Activated effector memory CD4-positive, alpha-beta T cell treated with Interleukin-2 at 50 U/mL for 16 hours (primary cell): ENCODE data around the gene SIT1.

Source experiments
- DNase-seq: peaks from one replicate; pipeline ENCODE4 v3.0.0-alpha.2; 2020

Gene SIT1

DNA sequence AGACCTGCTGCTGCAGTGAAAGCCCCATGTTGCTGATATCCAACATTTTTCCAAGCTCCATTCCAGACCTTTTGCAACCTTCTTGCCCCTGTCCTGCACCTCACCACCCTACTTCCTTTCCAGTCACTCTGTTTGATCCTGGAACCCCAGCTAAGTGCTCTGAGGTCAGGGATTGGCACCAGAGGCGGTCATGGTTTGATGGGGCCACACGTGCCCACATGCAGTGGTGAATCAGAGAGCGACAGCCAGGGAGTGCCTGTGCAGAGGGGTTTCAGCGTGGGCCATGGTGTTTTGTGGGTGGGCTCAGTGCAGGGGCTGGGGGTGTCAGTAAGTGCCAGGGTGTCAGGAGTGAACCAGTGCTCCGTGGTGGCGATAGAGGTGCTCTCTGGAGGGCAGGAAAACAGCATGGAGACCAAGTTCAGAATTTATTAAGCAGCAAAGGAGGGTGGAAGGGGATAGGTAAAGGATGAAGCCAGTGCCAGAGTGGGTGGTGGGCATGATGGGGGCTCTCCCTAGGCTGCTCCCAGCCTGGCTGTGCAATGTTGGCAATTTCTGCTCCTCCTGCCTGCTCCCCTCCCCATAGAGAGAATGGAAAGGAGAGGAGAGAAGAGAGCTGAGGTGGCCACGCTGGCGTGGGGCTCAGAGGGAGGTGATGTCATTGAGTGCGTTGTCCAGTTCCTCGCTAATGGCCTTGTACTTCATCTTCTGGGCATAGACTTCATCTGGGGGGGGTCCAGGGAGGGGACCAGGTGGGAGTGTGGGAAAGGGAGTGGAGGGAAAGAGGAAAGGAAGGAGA lies 32.0 kb upstream of the SIT1 start:
- no peak for DNase-seq

DNA sequence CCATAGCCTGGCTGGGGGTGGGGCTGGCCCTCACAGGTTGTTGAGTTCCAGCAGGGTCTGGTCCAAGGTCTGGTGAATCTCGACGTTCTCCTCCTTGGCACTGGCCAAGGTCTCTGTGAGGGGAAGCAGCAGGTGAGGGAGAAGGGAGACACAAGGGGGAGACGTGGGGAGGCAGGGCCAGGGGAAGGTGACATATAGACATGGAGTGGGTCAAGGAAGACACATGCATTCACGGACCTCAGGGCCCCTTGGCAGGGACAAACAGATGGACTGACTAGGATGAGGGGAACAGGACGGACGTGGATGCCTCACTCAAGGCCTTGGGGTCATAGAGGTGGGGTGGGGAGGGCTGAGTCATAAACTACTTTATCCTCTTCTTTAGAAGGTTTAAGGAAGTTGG lies 31.3 kb upstream of the SIT1 start:
- DNase-seq = no peak

DNA sequence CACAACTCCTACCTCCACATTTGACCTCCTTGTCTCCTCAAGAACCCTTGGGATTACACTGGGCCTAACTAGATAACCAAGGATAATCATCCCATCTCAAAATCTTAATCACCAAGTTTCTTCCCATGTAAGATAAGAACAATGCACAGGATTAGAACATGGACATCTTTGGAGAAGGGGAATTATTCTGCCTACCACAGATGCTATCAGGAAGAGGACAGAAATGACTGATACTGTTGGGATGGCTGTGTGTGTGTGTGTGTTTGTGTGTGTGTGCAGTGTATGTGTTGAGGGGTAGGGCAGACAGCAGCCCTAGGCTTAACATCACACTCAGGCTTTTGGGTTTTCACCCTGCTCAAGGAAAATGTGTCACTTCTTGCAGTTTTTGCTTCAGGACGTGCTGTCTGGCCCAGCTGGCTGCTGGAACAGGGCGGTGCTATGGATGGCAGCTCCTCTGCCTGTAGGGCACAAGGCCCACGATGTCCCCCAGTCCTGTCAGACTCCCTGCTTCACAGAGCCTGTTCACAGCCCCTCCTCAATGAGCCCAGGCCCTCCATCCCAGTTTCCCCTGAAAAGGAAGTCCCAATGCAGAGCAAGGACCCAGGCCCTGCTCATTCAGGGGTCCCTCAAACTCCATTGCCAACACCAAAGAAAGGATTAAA lies 30.7 kb upstream of the SIT1 start:
- no peak for DNase-seq

DNA sequence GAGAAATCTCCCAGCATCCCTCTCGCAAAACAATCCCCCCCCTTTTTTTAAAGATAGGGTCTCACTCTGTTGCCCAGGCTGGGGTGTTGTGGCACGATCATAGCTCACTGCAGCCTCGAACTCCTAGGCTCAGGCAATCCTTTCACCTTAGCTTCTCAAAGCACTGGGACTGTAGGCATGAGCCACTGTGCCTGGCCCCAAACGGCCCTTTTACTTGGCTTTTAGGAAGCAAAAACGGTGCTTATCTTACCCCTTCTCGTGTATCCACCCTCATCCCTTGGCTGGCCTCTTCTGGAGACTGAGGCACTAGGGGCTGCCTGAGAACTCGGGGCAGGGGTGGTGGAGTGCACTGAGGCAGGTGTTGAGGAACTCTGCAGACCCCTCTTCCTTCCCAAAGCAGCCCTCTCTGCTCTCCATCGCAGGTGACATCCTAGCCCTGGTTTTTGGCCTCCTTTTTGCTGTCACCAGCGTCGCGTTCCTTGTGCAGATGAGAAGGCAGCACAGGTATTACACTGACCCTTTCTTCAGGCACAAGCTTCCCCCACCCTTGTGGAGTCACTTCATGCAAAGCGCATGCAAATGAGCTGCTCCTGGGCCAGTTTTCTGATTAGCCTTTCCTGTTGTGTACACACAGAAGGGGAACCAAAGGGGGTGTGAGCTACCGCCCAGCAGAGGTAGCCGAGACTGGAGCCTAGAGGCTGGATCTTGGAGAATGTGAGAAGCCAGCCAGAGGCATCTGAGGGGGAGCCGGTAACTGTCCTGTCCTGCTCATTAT lies 29.8 kb upstream of the SIT1 start:
- no peak for DNase-seq

DNA sequence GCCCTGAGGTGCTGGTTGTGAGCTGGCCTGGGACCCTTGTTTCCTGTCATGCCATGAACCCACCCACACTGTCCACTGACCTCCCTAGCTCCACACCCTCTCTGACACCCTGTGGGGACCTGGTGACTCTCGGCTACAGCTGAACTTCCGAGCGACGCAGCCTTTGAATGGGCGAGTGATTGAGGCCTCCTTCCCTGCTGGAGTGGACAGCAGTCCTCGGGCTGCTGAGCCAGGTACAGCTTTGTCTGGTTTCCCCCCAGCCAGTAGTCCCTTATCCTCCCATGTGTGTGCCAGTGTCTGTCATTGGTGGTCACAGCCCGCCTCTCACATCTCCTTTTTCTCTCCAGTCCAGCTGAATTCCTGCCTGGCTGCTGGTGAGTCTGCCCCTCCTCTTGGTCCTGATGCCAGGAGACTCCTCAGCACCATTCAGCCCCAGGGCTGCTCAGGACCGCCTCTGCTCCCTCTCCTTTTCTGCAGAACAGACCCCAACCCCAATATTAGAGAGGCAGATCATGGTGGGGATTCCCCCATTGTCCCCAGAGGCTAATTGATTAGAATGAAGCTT lies 29.1 kb upstream of the SIT1 start:
- no peak for DNase-seq

DNA sequence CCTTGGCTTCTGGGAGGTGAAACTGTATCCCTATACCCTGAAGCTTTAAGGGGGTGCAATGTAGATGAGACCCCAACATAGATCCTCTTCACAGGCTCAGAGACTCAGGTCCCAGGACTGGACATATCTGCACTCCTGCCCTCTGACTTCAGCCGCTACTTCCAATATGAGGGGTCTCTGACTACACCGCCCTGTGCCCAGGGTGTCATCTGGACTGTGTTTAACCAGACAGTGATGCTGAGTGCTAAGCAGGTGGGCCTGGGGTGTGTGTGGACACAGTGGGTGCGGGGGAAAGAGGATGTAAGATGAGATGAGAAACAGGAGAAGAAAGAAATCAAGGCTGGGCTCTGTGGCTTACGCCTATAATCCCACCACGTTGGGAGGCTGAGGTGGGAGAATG lies 28.4 kb upstream of the SIT1 start:
- no peak for DNase-seq

DNA sequence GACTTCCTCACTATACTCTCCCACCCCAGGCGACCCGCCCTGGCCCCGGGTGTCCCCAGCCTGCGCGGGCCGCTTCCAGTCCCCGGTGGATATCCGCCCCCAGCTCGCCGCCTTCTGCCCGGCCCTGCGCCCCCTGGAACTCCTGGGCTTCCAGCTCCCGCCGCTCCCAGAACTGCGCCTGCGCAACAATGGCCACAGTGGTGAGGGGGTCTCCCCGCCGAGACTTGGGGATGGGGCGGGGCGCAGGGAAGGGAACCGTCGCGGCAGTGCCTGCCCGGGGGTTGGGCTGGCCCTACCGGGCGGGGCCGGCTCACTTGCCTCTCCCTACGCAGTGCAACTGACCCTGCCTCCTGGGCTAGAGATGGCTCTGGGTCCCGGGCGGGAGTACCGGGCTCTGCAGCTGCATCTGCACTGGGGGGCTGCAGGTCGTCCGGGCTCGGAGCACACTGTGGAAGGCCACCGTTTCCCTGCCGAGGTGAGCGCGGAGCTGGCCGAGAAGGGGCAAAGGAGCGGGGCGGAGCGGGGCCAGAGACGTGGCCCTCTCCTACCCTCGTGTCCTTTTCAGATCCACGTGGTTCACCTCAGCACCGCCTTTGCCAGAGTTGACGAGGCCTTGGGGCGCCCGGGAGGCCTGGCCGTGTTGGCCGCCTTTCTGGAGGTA lies 25.1 kb upstream of the SIT1 start:
- no peak for DNase-seq

DNA sequence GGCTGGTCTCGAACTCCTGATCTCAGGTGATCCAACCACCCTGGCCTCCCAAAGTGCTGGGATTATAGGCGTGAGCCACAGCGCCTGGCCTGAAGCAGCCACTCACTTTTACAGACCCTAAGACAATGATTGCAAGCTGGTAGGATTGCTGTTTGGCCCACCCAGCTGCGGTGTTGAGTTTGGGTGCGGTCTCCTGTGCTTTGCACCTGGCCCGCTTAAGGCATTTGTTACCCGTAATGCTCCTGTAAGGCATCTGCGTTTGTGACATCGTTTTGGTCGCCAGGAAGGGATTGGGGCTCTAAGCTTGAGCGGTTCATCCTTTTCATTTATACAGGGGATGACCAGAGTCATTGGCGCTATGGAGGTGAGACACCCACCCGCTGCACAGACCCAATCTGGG lies 24.5 kb upstream of the SIT1 start:
- no peak for DNase-seq

DNA sequence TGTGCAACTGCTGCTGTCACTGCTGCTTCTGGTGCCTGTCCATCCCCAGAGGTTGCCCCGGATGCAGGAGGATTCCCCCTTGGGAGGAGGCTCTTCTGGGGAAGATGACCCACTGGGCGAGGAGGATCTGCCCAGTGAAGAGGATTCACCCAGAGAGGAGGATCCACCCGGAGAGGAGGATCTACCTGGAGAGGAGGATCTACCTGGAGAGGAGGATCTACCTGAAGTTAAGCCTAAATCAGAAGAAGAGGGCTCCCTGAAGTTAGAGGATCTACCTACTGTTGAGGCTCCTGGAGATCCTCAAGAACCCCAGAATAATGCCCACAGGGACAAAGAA lies 23.3 kb upstream of the SIT1 start:
- no peak for DNase-seq

DNA sequence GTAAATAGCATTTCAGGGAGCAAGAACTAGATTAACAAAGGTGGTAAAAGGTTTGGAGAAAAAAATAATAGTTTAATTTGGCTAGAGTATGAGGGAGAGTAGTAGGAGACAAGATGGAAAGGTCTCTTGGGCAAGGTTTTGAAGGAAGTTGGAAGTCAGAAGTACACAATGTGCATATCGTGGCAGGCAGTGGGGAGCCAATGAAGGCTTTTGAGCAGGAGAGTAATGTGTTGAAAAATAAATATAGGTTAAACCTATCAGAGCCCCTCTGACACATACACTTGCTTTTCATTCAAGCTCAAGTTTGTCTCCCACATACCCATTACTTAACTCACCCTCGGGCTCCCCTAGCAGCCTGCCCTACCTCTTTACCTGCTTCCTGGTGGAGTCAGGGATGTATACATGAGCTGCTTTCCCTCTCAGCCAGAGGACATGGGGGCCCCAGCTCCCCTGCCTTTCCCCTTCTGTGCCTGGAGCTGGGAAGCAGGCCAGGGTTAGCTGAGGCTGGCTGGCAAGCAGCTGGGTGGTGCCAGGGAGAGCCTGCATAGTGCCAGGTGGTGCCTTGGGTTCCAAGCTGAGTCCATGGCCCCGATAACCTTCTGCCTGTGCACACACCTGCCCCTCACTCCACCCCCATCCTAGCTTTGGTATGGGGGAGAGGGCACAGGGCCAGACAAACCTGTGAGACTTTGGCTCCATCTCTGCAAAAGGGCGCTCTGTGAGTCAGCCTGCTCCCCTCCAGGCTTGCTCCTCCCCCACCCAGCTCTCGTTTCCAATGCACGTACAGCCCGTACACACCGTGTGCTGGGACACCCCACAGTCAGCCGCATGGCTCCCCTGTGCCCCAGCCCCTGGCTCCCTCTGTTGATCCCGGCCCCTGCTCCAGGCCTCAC lies 22.6 kb upstream of the SIT1 start, which contains the start of gene CA9:
Gene CA9 (plus strand): TSS at position 797 of the 893 bp plus-strand sequence. CDS start 32 bp downstream, at position 829.
- DNase-seq = no peak

DNA sequence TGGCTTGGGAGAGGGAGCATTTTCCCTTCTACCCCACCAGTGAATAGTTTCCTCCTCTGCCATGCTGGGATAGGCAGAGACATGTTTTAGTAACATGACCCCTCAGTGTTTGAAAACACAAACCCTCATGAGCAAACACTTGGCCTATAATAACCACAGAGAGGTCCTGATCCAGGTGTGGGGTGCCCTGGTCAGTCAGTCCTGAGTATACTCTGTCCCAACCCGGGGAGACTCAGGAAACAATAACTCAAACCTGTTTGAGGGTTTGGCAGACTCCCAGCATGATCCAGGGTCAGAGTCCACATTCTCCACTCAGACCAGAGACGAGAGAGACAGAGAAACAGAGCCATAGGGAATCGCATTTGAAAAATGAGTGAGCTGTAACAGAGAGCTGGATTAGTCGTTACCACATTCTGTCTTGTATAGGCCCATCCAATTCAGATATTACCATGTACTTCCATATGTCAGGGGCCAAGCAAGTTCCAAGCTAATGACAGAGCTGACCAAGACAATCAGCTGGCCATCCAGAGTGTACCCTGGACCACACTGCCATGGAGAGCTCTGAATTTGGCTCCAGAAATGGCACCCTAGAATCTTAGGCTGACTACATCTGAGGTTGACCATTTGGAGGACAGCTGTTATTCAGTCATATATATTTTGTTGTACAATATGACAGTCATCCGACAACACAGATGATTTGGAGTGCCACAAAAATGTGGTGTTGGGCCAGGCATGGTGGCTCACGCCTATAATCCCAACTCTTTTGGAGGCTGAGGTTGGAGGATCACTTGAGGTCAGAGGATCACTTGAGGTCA lies 18.8 kb upstream of the SIT1 start:
- DNase-seq = no peak

DNA sequence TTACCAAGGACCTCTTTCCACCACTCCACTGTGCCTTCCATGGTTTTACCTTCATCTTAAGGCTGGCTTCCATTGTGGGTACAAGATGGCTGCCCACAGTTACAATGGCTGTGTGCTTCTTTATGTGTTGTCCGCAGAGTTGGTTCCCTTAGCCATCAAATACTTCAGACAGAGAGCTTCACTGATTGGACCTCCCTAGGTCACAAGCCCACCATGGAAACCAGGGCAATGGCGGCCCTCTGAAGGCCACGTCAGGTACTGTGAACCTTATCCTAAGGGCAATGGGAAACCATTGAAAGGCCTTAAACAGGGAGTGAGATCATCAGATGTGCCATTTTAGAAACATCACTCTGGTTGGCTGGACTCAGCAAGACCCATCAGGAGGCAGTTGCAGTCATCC lies 17.2 kb upstream of the SIT1 start:
- no peak for DNase-seq

DNA sequence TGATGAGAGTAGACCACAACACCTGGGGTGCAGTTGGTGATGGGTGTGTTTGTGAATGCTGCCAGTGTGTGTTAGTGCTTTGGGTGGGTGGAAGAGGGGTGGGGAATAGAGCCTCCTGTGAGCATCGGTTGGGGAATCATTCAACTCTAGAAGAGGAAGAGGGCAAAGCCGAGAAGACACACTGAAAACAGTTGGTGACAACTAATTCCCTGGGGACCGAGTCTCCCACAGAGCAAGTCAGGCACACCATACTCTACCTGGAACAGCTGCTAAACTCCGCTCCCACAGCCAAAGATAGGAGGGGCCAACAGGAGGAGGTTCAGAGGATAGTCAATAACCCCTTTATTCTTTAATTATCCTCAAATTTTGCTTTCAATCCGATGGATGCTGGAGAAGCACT lies 15.8 kb upstream of the SIT1 start:
- DNase-seq = no peak

DNA sequence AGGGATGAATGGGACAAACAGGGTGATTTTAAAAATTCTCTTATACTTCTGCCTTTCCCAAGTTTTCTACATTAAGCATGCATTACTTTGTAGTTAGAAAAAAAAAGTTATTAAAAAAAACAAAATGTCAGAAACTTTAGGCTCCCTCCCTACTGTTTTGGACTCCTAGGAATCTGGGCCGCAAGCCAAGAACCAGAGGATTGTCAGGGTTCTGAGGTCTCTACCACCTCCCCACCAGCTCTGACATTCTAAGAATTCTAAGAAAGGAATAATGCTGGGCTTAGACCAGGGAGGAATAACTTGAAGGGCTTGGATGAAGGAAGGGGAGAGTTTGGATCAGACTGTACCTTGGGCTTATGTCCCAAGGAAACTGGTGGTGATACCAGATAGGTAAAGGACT lies 15.3 kb upstream of the SIT1 start:
- DNase-seq = no peak

DNA sequence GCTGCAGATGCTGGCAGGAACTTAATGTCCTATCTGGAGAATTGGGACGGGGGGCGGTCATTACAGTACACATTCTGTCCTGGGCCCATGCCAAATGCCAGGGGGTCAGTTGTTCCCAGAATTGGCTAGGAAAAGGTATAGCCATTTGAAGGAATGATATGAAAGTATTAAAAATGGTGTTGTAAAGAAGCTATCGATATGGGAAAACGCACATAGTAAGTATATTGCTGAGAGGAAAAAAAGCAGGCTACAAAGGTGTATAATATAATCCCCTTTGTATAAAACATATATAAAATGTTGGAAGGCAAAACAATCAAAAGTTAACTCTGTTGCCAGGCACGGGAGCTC lies 14.7 kb upstream of the SIT1 start:
- no peak for DNase-seq

DNA sequence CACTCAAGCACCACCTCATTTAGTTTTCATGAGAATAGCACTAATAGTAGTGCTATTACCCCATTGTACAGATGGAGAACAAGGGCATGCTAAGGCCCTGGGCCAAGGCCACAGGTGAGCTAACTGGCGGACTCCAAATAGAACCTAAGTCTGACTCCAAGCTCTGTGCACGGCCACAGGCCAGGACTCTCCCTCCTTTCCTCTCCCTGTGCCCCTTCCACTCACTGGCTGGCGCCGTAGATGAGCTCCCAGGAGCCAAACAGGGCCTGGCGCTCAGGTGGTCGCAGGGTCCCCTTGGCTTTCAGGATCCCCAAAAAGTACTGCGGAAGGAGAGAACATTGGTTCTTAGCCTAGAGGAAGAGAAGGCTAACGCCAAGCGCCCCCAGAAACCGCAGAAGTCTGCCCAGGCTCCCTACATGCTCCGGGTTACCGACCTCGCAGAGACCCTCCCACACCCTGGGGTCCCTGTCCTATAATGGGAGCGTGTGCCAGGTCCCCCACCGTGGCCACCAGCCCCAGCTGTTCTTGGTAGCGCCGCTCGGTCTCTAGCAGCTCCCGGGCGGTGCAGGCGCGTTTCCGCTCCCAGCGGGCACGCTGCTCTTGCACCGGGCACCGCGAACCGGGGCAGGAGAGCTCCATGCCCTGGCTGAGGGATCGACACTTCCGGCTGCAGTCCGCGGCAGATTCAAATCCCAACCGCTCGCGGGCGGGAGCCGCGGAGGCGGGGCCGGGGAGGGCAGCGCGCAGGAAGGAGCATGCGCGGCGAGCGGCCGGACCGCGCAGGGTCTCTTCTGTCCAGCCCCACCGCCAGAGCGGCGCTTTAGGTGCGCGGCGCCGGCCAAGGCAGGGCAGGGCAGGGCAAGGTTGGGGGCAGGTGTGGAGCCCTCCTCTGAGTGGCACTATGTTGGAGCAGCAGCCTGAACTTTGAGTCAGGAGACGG lies 14.1 kb upstream of the SIT1 start, which contains the start of gene ARHGEF39:
Gene ARHGEF39 (minus strand): TSS at position 665 of the 940 bp plus-strand sequence. CDS start 26 bp downstream, at position 639.
- DNase-seq = peak; percentile 61

DNA sequence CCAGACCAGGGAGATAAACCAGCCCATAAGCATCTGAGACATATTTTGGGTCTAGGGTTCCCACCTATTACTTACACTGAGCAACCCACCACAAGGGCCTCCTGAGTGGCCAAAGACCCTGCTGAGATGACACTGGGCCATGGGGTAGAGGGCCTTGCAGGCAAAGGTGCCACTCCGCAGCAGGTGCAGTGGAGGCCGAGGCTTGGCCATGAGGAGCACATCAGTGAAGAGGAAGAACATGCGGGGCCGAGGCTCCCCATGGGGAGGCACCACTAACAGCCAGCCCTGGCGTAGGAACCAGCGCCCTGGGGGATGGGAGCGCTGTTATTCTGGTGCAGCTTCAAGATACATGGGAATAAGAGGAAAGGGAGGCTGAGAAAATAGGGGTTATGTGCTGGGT lies 11.7 kb upstream of the SIT1 start:
- DNase-seq = no peak

DNA sequence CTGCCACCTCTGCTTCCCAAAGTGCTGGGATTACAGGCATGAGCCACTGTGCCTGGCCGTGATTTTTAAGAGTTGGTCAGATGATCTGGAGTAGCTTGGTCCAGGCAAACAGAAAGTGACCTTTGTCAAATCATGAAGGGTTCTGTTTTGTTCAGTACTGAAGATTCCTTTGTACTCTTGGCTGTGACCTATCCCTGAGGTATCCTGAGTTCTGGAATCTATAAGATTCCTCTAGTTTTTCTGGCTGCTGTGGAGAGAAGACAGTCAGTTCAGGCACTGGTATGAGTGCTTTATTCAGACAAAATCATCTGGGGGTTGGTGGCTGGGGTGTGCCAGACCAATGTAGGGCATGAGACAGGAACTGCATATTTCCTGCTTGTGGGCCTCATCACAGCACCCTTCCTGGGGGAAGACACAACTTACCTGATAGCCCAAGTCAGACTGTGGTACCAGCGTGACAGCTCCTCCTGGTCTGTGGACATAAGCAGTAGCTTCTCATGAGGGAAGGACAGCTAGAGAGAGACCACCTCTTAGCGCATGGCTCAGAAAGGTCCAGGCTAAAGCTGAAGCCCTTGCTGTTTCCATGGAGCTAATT lies 11.1 kb upstream of the SIT1 start:
- DNase-seq = peak; percentile 43

DNA sequence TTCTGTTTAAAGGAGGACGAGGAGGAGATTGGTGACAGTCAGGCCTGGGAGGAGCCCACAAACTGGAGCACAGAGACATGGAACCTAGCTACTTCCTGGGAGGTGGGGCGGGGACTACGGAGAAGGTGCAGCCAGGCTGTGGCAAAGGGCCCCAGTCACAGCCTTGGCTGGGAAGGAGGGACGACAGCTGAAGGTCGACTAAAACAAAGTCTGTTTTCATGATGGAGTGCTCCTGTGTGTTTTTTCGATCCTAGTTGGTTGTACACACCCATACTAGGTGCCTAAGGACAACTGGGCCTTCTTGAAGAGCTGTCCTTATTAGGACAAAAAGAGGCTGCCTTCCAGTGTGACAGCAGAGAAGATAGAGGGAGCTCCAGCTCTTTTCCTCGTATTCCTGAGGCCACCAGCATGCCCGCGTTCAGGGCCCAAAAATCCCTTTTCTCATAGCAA lies 10.3 kb upstream of the SIT1 start:
- DNase-seq = no peak
